ENCODE data around the gene TIGD6. TPM values are rescaled to one million over a fixed set of nuclear protein-coding genes. Genes with fewer than 3 reads are reported as not detected.
A peak's percentile ranks its signal among the peaks of the same experiment; 100 is the strongest.

The TIGD6 gene
- total RNA-seq, 1 donor = 4.7 TPM

DNA sequence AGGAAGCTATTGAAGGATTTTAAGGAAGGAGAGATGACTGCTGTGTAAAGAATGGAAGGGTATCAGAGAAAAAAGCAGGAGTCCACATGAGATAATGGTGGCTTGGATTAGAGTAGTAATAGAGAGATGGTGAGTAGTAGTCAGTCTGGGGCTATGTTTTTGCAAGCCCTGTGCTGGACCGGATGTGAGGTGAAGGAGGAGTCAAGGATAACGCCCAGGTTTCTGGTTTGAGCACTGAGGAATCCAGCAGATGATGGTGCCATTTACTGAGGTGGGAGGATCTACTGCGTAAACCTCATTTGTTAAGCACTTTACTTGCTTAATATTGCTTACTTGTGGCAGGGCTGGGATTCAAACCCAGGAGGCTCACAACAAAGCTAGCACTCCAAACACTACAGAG is 1.1 kb downstream of the TIGD6 start:
- H3K4me3 ChIP-seq (ENCODE audit: low read depth, low read length) = peak overlapping the region; percentile 95
- no peak for DNase-seq (ENCODE audit: low read depth)
- TF ChIP-seq CTCF (IDR thresholded peaks at IDR 0.05; ENCODE audit: insufficient read depth, low read depth, low read length) = no peak

GRCh38 chr5:149998281-149998680 is 2.2 kb downstream of the TIGD6 start:
- H3K4me3 ChIP-seq (ENCODE audit: low read depth, low read length) = no peak overlapping the region
- DNase-seq (ENCODE audit: low read depth) = no peak
- no peak for TF ChIP-seq CTCF (IDR thresholded peaks at IDR 0.05; ENCODE audit: insufficient read depth, low read depth, low read length)

DNA sequence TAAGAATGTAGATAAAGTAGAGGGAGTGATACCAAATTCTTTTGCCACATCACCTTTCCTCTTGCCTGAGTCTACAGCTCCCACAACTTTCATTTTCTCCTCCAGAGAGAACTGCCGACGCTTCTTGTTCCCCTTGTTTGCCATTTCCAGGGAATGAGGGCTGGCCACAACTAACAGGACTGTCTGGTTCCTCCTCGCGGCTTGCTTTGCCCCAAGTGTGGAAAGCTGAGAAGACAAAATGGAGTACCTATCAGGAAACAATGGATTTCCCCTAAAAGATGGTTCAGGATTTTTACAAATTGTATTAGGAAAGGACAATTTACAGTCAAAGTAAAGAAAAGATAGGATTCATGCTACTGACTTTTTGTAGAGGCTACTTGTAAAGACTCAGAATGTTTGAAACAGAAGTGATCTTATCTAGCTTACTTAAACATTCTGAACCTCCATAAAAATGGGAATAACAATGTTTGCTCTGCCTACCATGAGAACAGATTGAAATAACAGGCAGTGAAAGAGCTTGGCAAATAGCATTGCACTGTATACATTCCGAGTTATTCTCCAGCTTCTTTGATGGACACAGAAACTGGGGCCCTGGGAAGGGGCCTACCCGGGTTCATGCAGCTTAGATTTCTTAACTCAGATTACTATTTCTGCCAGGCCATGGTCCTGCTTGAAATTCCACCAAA is 4.1 kb downstream of the TIGD6 start:
- H3K4me3 ChIP-seq (ENCODE audit: low read depth, low read length) = no peak overlapping the region
- DNase-seq (ENCODE audit: low read depth) = no peak
- TF ChIP-seq CTCF (IDR thresholded peaks at IDR 0.05; ENCODE audit: insufficient read depth, low read depth, low read length) = no peak

- DNase-seq (ENCODE audit: low read depth) = no peak
Measured at GRCh38 chr5:149995385-149996204, 4.9 kb downstream of the TIGD6 start.

DNA sequence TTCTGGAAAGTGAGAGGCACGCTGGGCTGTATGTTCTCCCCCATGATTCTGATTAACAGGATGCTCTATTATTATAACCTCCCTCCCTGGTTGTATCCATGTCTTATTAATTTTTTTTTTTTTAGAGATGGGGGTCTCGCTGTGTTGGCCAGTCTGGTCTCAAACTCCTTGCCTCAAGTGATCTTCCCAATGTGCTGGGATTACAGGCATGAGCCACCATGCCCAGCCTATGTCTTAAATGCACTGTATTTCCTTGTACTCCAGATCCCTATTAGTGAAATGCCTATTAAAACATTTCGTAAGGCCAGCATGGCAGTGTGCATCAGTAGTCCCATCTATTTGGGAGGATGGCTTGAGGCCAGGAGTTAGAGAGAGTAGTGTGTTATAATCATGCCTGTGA is 7.0 kb downstream of the TIGD6 start:
- DNase-seq (ENCODE audit: low read depth) = no peak
- H3K4me3 ChIP-seq (ENCODE audit: low read depth, low read length) = no peak overlapping the region
- TF ChIP-seq CTCF (IDR thresholded peaks at IDR 0.05; ENCODE audit: insufficient read depth, low read depth, low read length) = no peak

More at GRCh38 chr5:149995385-149996204, 4.9 kb downstream of the TIGD6 start:
- TF ChIP-seq CTCF (IDR thresholded peaks at IDR 0.05; ENCODE audit: insufficient read depth, low read depth, low read length) = no peak
- no peak overlapping the region for H3K4me3 ChIP-seq (ENCODE audit: low read depth, low read length)

DNA sequence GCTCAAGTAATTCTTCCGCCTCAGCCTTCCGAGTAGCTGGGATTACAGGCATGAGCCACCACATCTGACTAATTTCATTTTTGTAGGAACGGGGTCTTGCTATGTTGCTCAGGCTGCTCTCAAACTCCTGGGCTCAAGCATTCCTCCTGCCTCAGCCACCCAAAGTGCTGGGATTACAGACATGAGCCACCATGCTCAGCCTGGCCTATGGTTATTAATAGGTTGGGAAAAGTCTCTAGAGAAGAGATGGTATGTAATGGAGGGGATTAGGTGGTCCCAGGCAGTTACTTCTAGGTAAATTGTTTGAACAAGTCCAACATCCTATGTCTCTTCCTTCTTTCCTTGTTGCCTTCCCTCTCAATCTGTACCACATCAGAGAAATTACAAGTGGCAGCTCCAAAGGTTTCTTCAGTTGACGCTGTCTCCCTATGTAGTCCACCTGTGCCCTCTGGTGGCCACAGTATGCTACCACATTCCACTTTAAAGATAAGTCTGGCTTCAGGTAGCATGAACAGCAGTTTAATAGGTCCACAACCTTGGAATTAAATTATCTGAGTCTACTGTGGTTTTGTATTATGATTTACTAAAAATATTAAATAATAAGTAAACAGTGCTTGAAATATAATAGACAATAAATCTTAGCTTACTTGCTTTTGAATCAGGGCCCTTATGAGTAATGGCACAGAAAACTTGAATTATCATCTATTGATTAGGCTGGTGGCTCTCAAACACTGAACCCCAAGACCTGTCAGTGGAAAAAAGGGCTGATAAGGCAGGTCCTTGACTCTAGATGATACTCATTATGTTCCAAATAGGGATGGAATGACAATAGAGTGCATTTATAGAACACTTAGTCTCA is 9.7 kb downstream of the TIGD6 start:
- H3K4me3 ChIP-seq (ENCODE audit: low read depth, low read length) = no peak overlapping the region
- peak; percentile 98 for TF ChIP-seq CTCF (IDR thresholded peaks at IDR 0.05; ENCODE audit: insufficient read depth, low read depth, low read length)
- peak; percentile 80 for DNase-seq (ENCODE audit: low read depth)
